ENCODE results near the gene ATP9A. TPM values are rescaled to one million over a fixed set of nuclear protein-coding genes. Genes with fewer than 3 reads are reported as not detected.

The ATP9A gene
- total RNA-seq, 2 experiments from 2014 or later = 0.58 to 0.65 TPM

DNA sequence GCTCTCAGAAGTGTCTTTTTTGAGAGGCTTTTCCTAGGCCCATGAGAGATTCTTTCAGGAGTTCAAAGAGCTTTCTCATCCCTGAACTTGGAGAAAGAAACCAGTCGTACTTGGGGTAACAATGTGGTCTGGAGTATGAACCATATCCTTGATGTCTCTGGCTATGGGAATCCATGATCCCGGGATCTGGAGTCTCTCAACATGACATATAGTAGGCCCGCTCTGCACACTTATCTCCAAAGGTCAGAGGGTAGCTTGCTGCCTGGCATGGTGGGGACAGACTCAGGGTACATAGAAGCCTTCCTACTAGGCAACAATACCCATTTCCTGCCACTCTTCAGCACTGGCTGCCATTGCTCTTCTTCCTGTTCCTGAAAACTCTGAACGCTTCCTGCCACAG lies 183.5 kb downstream of the ATP9A start:
- H3K4me1 Mint-ChIP-seq (ENCODE audit: low read depth) = peaks cover 5% of the 10 kb centered on the region
- ChIA-PET CTCF (interaction anchor here (1.2 to 2.0 kb wide), 2 partner anchors 10 to 11 kb away, joined by 3 to 6 read pairs; no protein-coding TSS in a partner anchor), POLR2A (no interaction called here)
- ATAC-seq (no peak), DNase-seq (no peak)
- no peak overlapping the region for H3K4me3 Mint-ChIP-seq
- no peaks in the 10 kb centered on the region for H3K36me3 Mint-ChIP-seq (ENCODE audit: low read depth)
- no peak overlapping the region for H3K27ac Mint-ChIP-seq
- intact Hi-C loops (cut with micrococcal nuclease) = no loop called here
- no peaks in the 10 kb centered on the region for H3K9me3 Mint-ChIP-seq
- no peak for TF ChIP-seq CTCF (IDR thresholded peaks at IDR 0.05)
- no peaks in the 10 kb centered on the region for H3K27me3 Mint-ChIP-seq

GRCh38 chr20:51584116-51584515 lies 184.1 kb downstream of the ATP9A start:
- TF ChIP-seq CTCF (IDR thresholded peaks at IDR 0.05) = no peak
- no peaks in the 10 kb centered on the region for H3K27me3 Mint-ChIP-seq
- H3K4me1 Mint-ChIP-seq (ENCODE audit: low read depth) = peaks cover 5% of the 10 kb centered on the region
- ATAC-seq (no peak), DNase-seq (no peak)
- CTCF ChIA-PET = interaction anchor here (0.5 to 2.0 kb wide), 4 partner anchors 10 to 543 kb away, joined by 3 to 6 read pairs (median 3); no protein-coding TSS in a partner anchor
- H3K36me3 Mint-ChIP-seq (ENCODE audit: low read depth) = no peaks in the 10 kb centered on the region
- H3K4me3 Mint-ChIP-seq = no peak overlapping the region
- POLR2A ChIA-PET = no interaction called here
- intact Hi-C loops (cut with micrococcal nuclease) = no loop called here
- no peak overlapping the region for H3K27ac Mint-ChIP-seq
- no peaks in the 10 kb centered on the region for H3K9me3 Mint-ChIP-seq

DNA sequence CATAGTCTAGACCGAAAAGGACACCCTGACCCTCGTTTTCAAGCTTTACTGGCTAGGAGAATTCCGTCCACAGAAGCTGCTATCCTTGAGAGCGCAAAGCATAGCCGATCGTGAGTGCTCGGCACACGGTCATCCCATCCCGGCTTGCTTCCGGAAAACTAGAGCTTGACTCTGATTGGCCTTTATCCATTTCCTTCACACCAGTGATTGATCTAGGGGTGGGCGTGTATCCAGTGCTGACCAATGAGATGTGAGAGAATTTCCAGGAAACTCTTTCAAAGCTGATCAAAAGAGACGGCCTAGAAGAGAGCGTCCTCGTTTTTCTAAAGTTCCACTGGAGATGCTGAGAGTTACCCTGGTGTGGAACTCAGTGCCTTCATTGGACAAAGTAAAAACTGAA lies 184.7 kb downstream of the ATP9A start:
- no peak overlapping the region for H3K4me3 Mint-ChIP-seq
- intact Hi-C loops (cut with micrococcal nuclease) = no loop called here

DNA sequence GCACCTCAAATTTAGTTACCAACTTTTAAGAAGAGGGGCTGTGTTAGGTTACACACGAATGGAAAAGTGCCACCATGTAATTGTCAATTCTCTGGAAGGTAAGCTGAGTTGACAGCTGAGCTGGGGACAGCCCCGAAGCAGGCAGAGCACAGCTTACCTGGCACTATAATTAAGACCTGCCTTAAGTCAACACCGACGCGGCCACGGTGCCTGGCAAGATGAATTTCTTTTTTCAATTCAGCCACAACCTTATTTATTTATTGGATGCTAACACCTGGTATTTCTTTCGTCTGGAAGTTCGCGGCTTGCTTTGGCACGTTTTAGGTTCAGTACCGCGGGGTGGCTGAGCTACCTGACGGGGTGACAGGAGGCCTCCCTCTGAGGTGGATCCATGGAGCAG lies 185.1 kb downstream of the ATP9A start:
- POLR2A ChIA-PET = interaction anchor here (0.8 to 0.9 kb wide), 2 partner anchors 40 to 41 kb away, joined by 3 to 4 read pairs; partner anchors contain the start of gene NFATC2
- Mint-ChIP-seq H3K4me1 (ENCODE audit: low read depth) (peaks cover 5% of the 10 kb centered on the region), H3K9me3 (no peaks in the 10 kb centered on the region), H3K4me3 (no peak overlapping the region), H3K36me3 (ENCODE audit: low read depth) (no peaks in the 10 kb centered on the region), H3K27me3 (no peaks in the 10 kb centered on the region), H3K27ac (no peak overlapping the region)
- ATAC-seq (no peak), DNase-seq (no peak)
- CTCF ChIA-PET = interaction anchor here (1.0 kb wide), 1 partner anchor 196 kb away, joined by 3 read pairs; no protein-coding TSS in a partner anchor
- no peak for TF ChIP-seq CTCF (IDR thresholded peaks at IDR 0.05)
- intact Hi-C loops (cut with micrococcal nuclease) = no loop called here

More for the DNA sequence above, 184.7 kb downstream of the ATP9A start:
- ATAC-seq (no peak), DNase-seq (no peak)
- H3K27ac Mint-ChIP-seq = no peak overlapping the region
- peaks cover 5% of the 10 kb centered on the region for H3K4me1 Mint-ChIP-seq (ENCODE audit: low read depth)
- no peaks in the 10 kb centered on the region for H3K9me3 Mint-ChIP-seq
- no peaks in the 10 kb centered on the region for H3K36me3 Mint-ChIP-seq (ENCODE audit: low read depth)
- CTCF ChIA-PET = interaction anchor here (0.5 to 2.0 kb wide), 4 partner anchors 11 to 543 kb away, joined by 3 to 6 read pairs (median 3); no protein-coding TSS in a partner anchor
- POLR2A ChIA-PET = interaction anchor here (0.8 to 0.9 kb wide), 2 partner anchors 40 to 41 kb away, joined by 3 to 4 read pairs; partner anchors contain the start of gene NFATC2
- no peak for TF ChIP-seq CTCF (IDR thresholded peaks at IDR 0.05)
- no peaks in the 10 kb centered on the region for H3K27me3 Mint-ChIP-seq

DNA sequence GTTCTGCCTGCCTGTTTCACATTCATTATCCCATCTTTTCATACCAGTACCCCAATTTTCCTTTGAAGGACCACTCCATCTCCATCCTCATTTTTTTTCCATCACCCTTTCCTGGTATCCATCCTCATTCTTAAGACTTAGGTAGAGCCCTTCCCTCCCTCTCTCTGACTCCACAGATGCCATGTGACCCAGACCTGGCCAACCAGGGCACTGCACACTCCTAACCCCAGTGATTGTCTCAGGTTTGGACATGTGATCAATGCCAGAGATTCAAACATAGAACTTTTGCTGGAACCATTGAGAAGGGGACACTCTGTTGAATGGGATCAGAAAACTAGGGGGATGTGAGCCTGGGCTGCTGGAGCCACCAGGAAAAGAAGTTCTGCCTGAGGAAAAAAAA lies 186.6 kb downstream of the ATP9A start:
- H3K4me3 Mint-ChIP-seq = no peak overlapping the region
- CTCF ChIA-PET = no interaction called here
- no peak for ATAC-seq

More for the DNA sequence above, 186.6 kb downstream of the ATP9A start:
- Mint-ChIP-seq H3K4me1 (ENCODE audit: low read depth) (peaks cover 5% of the 10 kb centered on the region), H3K27ac (no peak overlapping the region), H3K36me3 (ENCODE audit: low read depth) (no peaks in the 10 kb centered on the region), H3K9me3 (no peaks in the 10 kb centered on the region), H3K27me3 (no peaks in the 10 kb centered on the region)
- intact Hi-C loops (cut with micrococcal nuclease) = no loop called here
- DNase-seq = no peak
- POLR2A ChIA-PET = no interaction called here
- no peak for TF ChIP-seq CTCF (IDR thresholded peaks at IDR 0.05)

Measured in activated CD8-positive, alpha-beta T cell treated with anti-CD3 and anti-CD28 coated beads for 36 hours (primary cell).